ENCODE measurements around the gene C16orf87. TPM values are rescaled to one million over a fixed set of nuclear protein-coding genes. Genes with fewer than 3 reads are reported as not detected.

Gene C16orf87
- total and polyA plus RNA-seq, 2 donors from 2014 or later: 7.2 to 11.2 TPM

DNA sequence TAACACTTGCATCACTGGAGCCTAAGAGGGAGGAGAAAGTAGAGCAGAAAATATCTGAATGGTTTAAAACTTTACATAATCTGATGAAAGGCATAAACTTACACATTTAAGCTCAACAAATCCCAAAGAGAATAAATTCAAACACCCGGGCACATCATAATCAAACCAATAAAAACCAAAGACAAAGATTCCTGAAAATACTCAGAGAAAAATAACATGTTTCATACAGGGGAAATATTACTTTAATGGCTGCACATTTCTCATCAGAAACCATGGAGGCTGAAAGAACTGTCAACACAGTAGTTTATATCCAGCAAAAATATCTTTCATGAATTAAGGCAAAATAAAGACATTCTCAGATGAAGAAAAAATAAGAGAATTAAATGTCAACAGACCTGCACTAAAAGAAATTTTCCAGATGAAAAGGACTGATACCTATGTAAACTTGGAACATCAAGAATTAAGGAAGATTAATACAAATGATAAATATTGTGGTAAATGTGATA is 34.2 kb downstream of the C16orf87 start:
- no peak overlapping the region for H3K9ac ChIP-seq (ENCODE audit: low read length in 3 of 3)
- DNase-seq (no peak), FAIRE-seq (no peak)
- intact Hi-C loops (cut with DNase I): no loop called here
- H3K4me3 ChIP-seq (ENCODE audit: low read length in 3 of 3): no peak overlapping the region
- H3K9me3 ChIP-seq (ENCODE audit: control insufficient read depth in 2 of 3, insufficient read depth in 1 of 3, low read length in 3 of 3): peaks cover 0 to 2% (median 0%) of the 10 kb centered on the region in 3 donors
- no peak overlapping the region for H3K27ac ChIP-seq (ENCODE audit: low read depth in 2 of 2, low read length in 2 of 2)
- H3K36me3 ChIP-seq (ENCODE audit: control insufficient read depth in 2 of 3, insufficient read depth in 3 of 3, low read length in 3 of 3): no peaks in the 10 kb centered on the region
- no peaks in the 10 kb centered on the region for H3K4me1 ChIP-seq (ENCODE audit: control insufficient read depth in 2 of 3, insufficient read depth in 2 of 3, low read depth in 1 of 3, low read length in 3 of 3)
- no peaks in the 10 kb centered on the region for H3K27me3 ChIP-seq (ENCODE audit: control insufficient read depth, insufficient read depth, low read length)
- TF ChIP-seq, protein P1, sequence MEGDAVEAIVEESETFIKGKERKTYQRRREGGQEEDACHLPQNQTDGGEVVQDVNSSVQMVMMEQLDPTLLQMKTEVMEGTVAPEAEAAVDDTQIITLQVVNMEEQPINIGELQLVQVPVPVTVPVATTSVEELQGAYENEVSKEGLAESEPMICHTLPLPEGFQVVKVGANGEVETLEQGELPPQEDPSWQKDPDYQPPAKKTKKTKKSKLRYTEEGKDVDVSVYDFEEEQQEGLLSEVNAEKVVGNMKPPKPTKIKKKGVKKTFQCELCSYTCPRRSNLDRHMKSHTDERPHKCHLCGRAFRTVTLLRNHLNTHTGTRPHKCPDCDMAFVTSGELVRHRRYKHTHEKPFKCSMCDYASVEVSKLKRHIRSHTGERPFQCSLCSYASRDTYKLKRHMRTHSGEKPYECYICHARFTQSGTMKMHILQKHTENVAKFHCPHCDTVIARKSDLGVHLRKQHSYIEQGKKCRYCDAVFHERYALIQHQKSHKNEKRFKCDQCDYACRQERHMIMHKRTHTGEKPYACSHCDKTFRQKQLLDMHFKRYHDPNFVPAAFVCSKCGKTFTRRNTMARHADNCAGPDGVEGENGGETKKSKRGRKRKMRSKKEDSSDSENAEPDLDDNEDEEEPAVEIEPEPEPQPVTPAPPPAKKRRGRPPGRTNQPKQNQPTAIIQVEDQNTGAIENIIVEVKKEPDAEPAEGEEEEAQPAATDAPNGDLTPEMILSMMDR (IDR thresholded peaks at IDR 0.05; ENCODE audit: borderline replicate concordance, extremely low read depth, insufficient read depth): no peak

DNA sequence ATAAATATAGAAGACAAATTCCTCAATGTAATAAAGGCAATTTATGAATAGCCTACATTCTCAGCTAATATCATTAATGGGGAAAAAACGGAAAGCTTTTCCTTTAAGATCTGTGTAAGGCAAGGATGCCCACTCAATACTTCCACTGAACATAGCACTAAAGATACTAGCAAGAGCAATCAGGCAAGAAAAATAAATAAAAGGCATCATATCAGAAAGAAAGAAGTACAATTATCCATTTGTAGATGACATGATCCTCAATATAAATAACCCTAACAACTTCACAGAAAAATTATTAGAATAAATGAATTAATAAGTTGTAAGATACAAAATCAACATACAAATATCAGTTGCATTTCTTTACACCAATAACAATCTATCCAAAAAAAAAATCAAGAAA is 37.1 kb downstream of the C16orf87 start:
- peaks cover 0 to 4% (median 0%) of the 10 kb centered on the region in 3 donors for H3K4me1 ChIP-seq (ENCODE audit: control insufficient read depth in 2 of 3, insufficient read depth in 2 of 3, low read depth in 1 of 3, low read length in 3 of 3)
- FAIRE-seq: no peak
- intact Hi-C loops (cut with DNase I): no loop called here

DNA sequence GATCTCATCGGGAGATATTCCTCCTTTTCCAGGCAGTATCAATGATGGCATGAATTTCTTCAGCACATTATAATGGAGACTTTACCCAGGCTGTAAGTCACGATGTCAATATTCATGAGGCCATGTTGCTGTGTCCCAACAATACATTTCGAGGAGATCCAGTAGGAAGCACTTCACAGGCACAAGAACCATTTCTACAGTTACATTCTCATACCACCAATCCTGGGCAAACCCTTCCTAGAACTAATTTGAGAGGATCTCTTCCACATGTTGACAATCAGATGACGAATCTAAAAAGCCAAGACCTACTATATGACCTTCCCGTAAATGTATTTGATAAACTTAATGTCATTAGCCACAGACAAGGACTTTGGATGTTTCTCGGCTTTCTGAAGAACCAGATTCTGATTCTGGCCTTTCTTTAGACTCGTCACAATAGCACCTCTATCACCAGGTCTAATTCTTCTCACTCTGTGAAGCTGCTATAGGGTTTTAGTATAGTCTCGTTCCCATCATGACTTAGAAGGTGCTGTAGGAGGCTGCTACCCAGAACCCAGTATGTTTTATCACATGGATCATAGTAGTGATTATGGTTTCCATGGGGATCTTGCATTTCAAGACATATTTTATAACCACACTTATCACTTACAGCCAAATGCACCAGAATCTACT is 40.2 kb downstream of the C16orf87 start:
- no peak overlapping the region for H3K27ac ChIP-seq (ENCODE audit: low read depth in 2 of 2, low read length in 2 of 2)
- H3K9ac ChIP-seq (ENCODE audit: low read length in 3 of 3): peak overlapping the region in 1 of 3 donors; percentile 32
- H3K4me1 ChIP-seq (ENCODE audit: control insufficient read depth in 2 of 3, insufficient read depth in 2 of 3, low read depth in 1 of 3, low read length in 3 of 3): peaks cover 0 to 4% (median 0%) of the 10 kb centered on the region in 3 donors
- TF ChIP-seq, protein P1 (IDR thresholded peaks at IDR 0.05; ENCODE audit: borderline replicate concordance, extremely low read depth, insufficient read depth): no peak
- H3K27me3 ChIP-seq (ENCODE audit: control insufficient read depth, insufficient read depth, low read length): no peaks in the 10 kb centered on the region
- H3K4me3 ChIP-seq (ENCODE audit: low read length in 3 of 3): peak overlapping the region in 2 of 3 donors; percentile 64 to 72
- peaks cover 0 to 2% (median 0%) of the 10 kb centered on the region in 3 donors for H3K9me3 ChIP-seq (ENCODE audit: control insufficient read depth in 2 of 3, insufficient read depth in 1 of 3, low read length in 3 of 3)
- DNase-seq (no peak), FAIRE-seq (no peak)
- intact Hi-C loops (cut with DNase I): no loop called here
- no peaks in the 10 kb centered on the region for H3K36me3 ChIP-seq (ENCODE audit: control insufficient read depth in 2 of 3, insufficient read depth in 3 of 3, low read length in 3 of 3)

More for the DNA sequence above, 37.1 kb downstream of the C16orf87 start:
- H3K9me3 ChIP-seq (ENCODE audit: control insufficient read depth in 2 of 3, insufficient read depth in 1 of 3, low read length in 3 of 3): peaks cover 0 to 2% (median 0%) of the 10 kb centered on the region in 3 donors
- TF ChIP-seq, protein P1 (IDR thresholded peaks at IDR 0.05; ENCODE audit: borderline replicate concordance, extremely low read depth, insufficient read depth): no peak
- DNase-seq: no peak
- H3K9ac ChIP-seq (ENCODE audit: low read length in 3 of 3): no peak overlapping the region
- H3K36me3 ChIP-seq (ENCODE audit: control insufficient read depth in 2 of 3, insufficient read depth in 3 of 3, low read length in 3 of 3): no peaks in the 10 kb centered on the region
- H3K27ac ChIP-seq (ENCODE audit: low read depth in 2 of 2, low read length in 2 of 2): no peak overlapping the region
- H3K4me3 ChIP-seq (ENCODE audit: low read length in 3 of 3): no peak overlapping the region
- H3K27me3 ChIP-seq (ENCODE audit: control insufficient read depth, insufficient read depth, low read length): no peaks in the 10 kb centered on the region
